Caco-2 (cell line): ENCODE measurements around the gene CEP57L1. TPM values are rescaled to one million over a fixed set of nuclear protein-coding genes. Genes with fewer than 3 reads are reported as not detected.

Experiments
- Bru-seq: library from RNA; stranded (reverse); fragments of 400-500 nt; gene quantifications from one replicate; lab custom pipeline; 2021; lab: Mats Ljungman, UMichigan
- BruChase-seq, 2 experiments: library from RNA; stranded (reverse); fragments of 400-500 nt; gene quantifications; one replicate each; lab custom pipeline; 2021; lab: Mats Ljungman, UMichigan
- BruUV-seq: library from RNA; stranded (reverse); fragments of 400-500 nt; replicated peaks from 2 replicates; lab custom pipeline; 2021; lab: Mats Ljungman, UMichigan
- CTCF ChIA-PET: fragments of 300-600 bp; sonication (Branson Sonifier 250); formaldehyde crosslinking; loops from one replicate; lab custom pipeline; 2022; ENCODE audit warnings: antibody characterized with exemption; lab: Charles Lee
- POLR2A ChIA-PET: fragments of 300-600 bp; sonication (Branson Sonifier 250); formaldehyde crosslinking; loops from one replicate; lab custom pipeline; 2022; ENCODE audit warnings: antibody characterized with exemption; lab: Charles Lee
- DNase-seq, 2 experiments: peaks; one replicate each; pipeline versions ENCODE4 v3.0.0 to v3.0.0-alpha.2; 2020 to 2022
- H3K27me3 ChIP-seq: replicated peaks from 2 replicates; pipeline ENCODE4 v1.6.0; 2011; ENCODE audit warnings: low read length; ENCODE audit not compliant: control insufficient read depth, insufficient read depth
- H3K36me3 ChIP-seq: 2 replicates; pipeline ENCODE4 v1.5.1; 2011; ENCODE audit warnings: low read length; ENCODE audit not compliant: control insufficient read depth, insufficient read depth
- H3K4me1 ChIP-seq: fragments of 250-450 bp; sonication (Bioruptor Pico); 2 replicates; pipeline ENCODE4 v1.5.1; 2020; ENCODE audit warnings: mild to moderate bottlenecking
- H3K4me3 ChIP-seq: 2 replicates; pipeline ENCODE4 v1.5.1; 2011; ENCODE audit warnings: low read depth, mild to moderate bottlenecking, control low read depth, low read length
- H3K9me3 ChIP-seq: fragments of 250-450 bp; sonication (Bioruptor Pico); 2 replicates; pipeline ENCODE4 v1.5.1; 2020; ENCODE audit warnings: mild to moderate bottlenecking, moderate library complexity
- H3K27ac Mint-ChIP-seq: one replicate; pipeline ENCODE4 v1.8.0; 2022; ENCODE audit warnings: mixed read lengths; ENCODE audit not compliant: unreplicated experiment
- H3K27me3 Mint-ChIP-seq: one replicate; pipeline ENCODE4 v1.8.0; 2022; ENCODE audit warnings: mixed read lengths; ENCODE audit not compliant: insufficient read depth, unreplicated experiment
- H3K36me3 Mint-ChIP-seq: one replicate; pipeline ENCODE4 v1.8.0; 2022; ENCODE audit warnings: mild to moderate bottlenecking, mixed read lengths; ENCODE audit not compliant: insufficient read depth, unreplicated experiment
- H3K4me1 Mint-ChIP-seq: one replicate; pipeline ENCODE4 v1.8.0; 2022; ENCODE audit warnings: low read depth, mixed read lengths; ENCODE audit not compliant: unreplicated experiment
- H3K4me3 Mint-ChIP-seq: one replicate; pipeline ENCODE4 v1.8.0; 2022; ENCODE audit warnings: mild to moderate bottlenecking, moderate library complexity, mixed read lengths; ENCODE audit not compliant: unreplicated experiment
- H3K9me3 Mint-ChIP-seq: one replicate; pipeline ENCODE4 v1.8.0; 2022; ENCODE audit warnings: mixed read lengths; ENCODE audit not compliant: unreplicated experiment
- CTCF ChIP-seq, 2 experiments: fragments of 200-600 bp in 1 of 2; IDR thresholded peaks; 1 replicate in 1 of 2; 2 replicates in 1 of 2; pipeline versions ENCODE4 v1.5.1 to v1.8.0; 2011 to 2022; ENCODE audit warnings: antibody characterized with exemption in 1 of 2, control low read depth in 1 of 2, inconsistent platforms in 1 of 2, low read depth in 1 of 2, low read length in 1 of 2, mild to moderate bottlenecking in 1 of 2, moderate library complexity in 1 of 2; ENCODE audit not compliant: insufficient read depth in 1 of 2, severe bottlenecking in 1 of 2, unreplicated experiment in 1 of 2
- intact Hi-C: fragments of 100-400 bp; cut with micrococcal nuclease; formaldehyde crosslinking; loops from one replicate; pipeline ENCODE4 v1.10.0; 2022; ENCODE audit not compliant: unreplicated experiment
- long read RNA-seq: library from polyadenylated mRNA; stranded (forward); transcript quantifications from one replicate; pipeline ENCODE4 v2.0.0, GENCODE V29; 2022
- total RNA-seq: library from RNA; stranded (reverse); gene quantifications from 2 replicates; pipeline ENCODE4 v1.2.3, GENCODE V29; 2022

Gene CEP57L1
- total RNA-seq (11.0 and 12.7 TPM in 2 replicates), Bru-seq, nascent RNA (percentile 61 among the genes with signal in this experiment), BruChase-seq, experiment 1, labeled RNA remaining after a 2-hour chase (percentile 59 among the genes with signal in this experiment), BruChase-seq, experiment 2, labeled RNA remaining after a 6-hour chase (percentile 55 among the genes with signal in this experiment)
- long read RNA-seq, partial matches to known transcripts = 3 of 26 reads
- long read RNA-seq, other reads (novel, unspliced or antisense) = 23 of 26 reads

DNA sequence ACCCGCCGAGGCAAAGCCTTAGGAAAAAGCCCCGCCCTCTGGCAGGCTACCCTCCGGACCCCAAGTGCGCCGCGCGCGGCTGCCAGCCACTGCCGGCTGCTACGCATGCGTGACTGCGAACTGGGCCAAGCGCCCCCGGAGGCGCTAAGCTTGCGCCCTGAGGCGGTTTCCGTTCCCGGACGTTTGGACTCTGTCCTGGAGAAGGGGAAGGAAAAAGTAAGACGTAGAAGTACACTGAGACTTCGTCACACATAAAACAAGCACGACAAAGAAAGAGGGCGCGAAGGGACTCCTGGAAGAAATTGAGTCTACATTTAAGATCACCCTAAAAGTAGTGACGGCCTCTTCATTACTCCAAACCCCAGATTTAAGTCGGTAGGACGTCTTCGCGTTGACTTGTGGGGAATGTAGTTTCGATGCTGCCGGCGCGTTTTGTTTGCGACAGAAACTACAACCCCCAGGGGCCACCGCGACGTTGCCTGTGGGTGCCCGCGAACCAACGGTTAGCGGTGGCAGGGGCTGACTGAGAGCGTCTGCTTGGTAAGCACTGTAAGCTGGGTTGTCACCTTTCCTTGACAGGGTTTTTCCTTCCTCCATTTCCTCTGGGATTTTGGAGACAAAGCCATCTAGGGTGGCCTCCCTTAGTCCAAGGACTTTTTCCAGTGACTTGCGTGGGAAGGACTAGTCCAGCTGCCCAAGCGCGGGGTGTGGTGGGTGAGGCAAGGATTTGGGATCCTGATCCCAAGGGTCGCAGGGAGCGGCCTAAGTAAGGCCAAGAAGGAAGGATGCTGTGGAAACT is at the start of gene CEP57L1:
TSS of gene CEP57L1 (plus strand) at position 472 of the 799 bp plus-strand sequence. CDS start 49,715 bp downstream, outside the sequence.
- Histone ChIP-seq H3K4me1 (peaks cover 7% of the 10 kb centered on the region; the same call in 1 of the 2 replicates), H3K36me3 (no peaks in the 10 kb centered on the region), H3K9me3 (no peaks in the 10 kb centered on the region), H3K4me3 (peak within 1 kb of the TSS; percentile 63), H3K27me3 (no peaks in the 10 kb centered on the region)
- POLR2A ChIA-PET = interaction anchor here (0.5 to 1.9 kb wide), 11 partner anchors 16 to 537 kb away, joined by 3 to 18 read pairs (median 4); partner anchors contain the start of genes ARMC2, CD164 and FOXO3
- H3K36me3 Mint-ChIP-seq = peaks cover 9% of the 10 kb centered on the region
- peak; percentile 98 to 99 for DNase-seq
- H3K27me3 Mint-ChIP-seq = no peaks in the 10 kb centered on the region
- intact Hi-C loops = loop anchor here (2.0 to 5.0 kb wide), 2 partner anchors 77 to 536 kb away; no protein-coding TSS in a partner anchor
- CTCF ChIA-PET = interaction anchor here (0.7 to 2.7 kb wide), 5 partner anchors 66 to 537 kb away, joined by 3 to 13 read pairs (median 4); partner anchors contain the start of gene CD164
- peaks cover 15% of the 10 kb centered on the region for H3K4me1 Mint-ChIP-seq
- H3K9me3 Mint-ChIP-seq = no peaks in the 10 kb centered on the region
- no peak for TF ChIP-seq CTCF (IDR thresholded peaks at IDR 0.05; ENCODE audit: insufficient read depth in 1 of 2, low read depth in 1 of 2, low read length in 1 of 2, severe bottlenecking in 1 of 2, unreplicated experiment in 1 of 2)
- no TSS peak for BruUV-seq
- H3K4me3 Mint-ChIP-seq = peak within 1 kb of the TSS; percentile 97
- peak within 1 kb of the TSS; percentile 100 for H3K27ac Mint-ChIP-seq

- POLR2A ChIA-PET = interaction anchor here (0.6 kb wide), 1 partner anchor 784 kb away, joined by 14 read pairs; no protein-coding TSS in a partner anchor
- TF ChIP-seq CTCF (IDR thresholded peaks at IDR 0.05; ENCODE audit: insufficient read depth in 1 of 2, low read depth in 1 of 2, low read length in 1 of 2, severe bottlenecking in 1 of 2, unreplicated experiment in 1 of 2) = no peak
- Mint-ChIP-seq H3K9me3 (peaks cover 9% of the 10 kb centered on the region), H3K27me3 (no peaks in the 10 kb centered on the region), H3K4me3 (peak overlapping the region; percentile 22), H3K36me3 (peaks cover 4% of the 10 kb centered on the region), H3K4me1 (peaks cover 46% of the 10 kb centered on the region), H3K27ac (peak overlapping the region; percentile 23)
- Histone ChIP-seq H3K27me3 (no peaks in the 10 kb centered on the region), H3K9me3 (no peaks in the 10 kb centered on the region), H3K4me1 (peaks cover 46% of the 10 kb centered on the region), H3K36me3 (no peaks in the 10 kb centered on the region), H3K4me3 (no peak overlapping the region)
- CTCF ChIA-PET = no interaction called here
- peak in 1 of 2 experiments; percentile 29 for DNase-seq
- intact Hi-C loops = no loop called here
- BruUV-seq = no TSS peak
Observed at GRCh38 chr6:109048176-109048575, 47.1 kb upstream of the CEP57L1 start.
